ENCODE data around the gene DIS3L2.
"Not testable (repeated sequence)": the region's sequence is repeated elsewhere in the genome, so short reads cannot be mapped to it uniquely, and the experiment has no call there.

DIS3L2 gene

DNA sequence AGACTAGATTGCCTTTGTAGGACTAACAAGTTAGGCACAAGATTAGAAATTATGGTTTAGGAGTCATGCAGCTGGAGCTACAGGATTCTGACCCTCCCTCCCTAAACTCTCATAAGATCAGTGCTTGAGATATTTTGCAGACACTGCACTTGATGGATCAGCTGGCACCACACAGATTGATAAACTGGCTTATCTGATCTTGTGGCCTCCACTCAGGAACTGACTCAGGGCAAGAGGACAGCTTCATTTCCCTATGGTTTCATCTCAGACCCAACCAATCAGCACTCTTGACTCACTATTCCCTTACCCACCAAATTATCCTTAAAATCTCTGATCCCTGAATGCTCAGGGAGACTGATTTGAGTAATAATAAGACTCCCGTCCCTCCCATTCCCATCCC is 152.3 kb downstream of the DIS3L2 start:
- DNase-seq = no peak

DNA sequence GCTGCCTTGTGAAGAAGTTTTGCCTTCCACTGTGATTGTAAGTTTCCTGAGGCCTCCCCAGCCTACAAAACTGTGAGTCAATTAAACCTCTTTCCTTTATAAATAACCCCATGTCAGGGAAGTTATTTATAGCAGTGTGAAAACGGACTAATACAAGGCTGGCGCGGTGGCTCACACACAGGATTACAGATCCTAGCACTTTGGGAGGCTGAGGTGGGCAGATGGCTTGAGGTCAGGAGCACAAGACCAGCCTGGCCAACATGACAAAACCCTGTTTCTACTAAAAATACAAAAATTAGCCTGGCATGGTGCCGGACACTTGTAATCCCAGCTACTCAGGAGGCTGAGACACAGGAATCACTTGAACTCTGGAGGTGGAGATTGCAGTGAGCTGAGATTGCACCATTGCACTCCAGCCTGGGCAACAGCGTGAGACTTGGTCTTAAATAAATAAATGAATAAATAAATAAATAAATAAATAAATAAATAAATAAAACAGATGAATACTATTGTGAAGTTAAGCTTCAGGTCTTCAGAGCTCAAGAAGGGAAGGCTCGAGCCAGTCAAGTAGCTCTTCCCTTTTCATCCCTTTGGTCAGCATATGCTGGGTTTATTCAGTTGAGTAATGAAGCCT is 154.3 kb downstream of the DIS3L2 start:
- not testable (repeated sequence) for DNase-seq

DNA sequence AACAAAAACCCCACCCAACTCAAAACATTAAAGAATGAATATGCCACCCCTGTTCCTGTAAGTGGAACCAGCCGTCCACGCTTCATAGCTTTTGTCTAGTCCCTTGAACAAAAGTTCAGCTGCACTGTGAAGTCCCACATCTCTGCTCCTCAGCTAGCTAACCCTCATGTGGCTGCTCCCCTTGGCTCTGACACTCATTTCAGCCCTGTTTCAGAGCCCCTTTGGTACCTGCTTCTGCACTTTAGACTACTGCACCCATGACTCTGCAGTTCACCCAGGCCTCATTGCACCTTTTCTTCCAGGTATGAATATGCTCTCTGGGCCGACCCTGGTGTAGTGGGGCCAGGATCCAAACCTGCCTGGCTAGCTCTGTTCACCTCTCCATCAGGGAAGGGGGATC is 155.3 kb downstream of the DIS3L2 start:
- no peak for DNase-seq

DNA sequence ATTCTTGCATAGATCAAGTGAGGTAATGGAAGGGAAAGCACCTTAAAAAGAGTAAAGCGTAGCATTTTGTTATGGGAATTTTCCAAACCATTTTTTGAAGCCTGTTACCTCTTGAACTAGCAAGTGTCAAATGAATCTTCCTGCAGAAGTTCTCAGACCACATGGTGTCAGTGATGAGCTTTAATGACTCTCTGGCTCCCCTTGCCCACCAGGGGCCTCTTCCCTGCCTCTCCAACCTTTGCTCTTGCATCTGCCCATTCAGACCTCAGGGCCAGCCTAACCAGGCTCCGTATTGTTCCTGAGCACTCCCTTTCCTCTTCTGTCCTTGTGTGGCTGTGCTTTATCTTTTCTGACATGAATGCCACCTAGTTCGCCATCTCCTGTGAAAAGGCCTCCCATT is 155.9 kb downstream of the DIS3L2 start:
- DNase-seq = no peak

DNA sequence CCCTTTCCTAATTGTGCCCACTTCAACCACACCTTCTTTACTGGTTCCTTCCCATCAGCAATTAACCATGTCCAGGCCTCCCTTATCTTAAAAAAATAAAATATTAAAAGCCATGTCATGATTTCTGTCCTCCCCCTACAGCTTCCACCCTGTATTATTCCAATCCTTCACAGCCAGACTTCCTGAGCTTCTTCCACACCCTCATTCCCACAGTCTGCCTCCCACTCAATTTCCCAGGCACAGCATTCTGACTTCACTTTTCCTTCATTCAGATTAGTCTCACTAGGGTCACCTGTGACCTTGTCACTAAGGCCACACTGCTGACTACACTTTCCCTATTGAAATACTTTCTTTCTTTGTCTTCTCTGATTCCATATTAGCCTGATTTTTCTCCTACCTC is 159.4 kb downstream of the DIS3L2 start:
- DNase-seq = no peak

DNA sequence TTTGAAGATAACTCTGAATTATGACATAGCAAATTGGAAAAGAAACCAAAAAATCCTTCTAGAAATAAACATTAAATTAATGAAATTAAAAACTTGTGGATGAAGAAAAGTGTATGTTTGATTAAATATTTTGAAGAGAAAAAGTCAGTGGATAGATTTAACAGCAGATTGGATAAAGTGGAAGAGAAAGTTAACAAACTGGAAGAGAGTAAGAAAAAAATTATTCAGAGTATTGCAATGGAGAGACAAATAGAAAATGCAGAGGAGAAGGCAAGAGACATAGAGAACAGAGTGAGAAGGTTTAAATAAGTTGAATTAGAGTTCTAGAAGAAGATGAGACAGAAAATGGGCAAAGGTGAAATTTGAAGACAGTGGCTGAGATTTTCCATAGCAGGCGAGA is 162.8 kb downstream of the DIS3L2 start:
- DNase-seq = no peak

DNA sequence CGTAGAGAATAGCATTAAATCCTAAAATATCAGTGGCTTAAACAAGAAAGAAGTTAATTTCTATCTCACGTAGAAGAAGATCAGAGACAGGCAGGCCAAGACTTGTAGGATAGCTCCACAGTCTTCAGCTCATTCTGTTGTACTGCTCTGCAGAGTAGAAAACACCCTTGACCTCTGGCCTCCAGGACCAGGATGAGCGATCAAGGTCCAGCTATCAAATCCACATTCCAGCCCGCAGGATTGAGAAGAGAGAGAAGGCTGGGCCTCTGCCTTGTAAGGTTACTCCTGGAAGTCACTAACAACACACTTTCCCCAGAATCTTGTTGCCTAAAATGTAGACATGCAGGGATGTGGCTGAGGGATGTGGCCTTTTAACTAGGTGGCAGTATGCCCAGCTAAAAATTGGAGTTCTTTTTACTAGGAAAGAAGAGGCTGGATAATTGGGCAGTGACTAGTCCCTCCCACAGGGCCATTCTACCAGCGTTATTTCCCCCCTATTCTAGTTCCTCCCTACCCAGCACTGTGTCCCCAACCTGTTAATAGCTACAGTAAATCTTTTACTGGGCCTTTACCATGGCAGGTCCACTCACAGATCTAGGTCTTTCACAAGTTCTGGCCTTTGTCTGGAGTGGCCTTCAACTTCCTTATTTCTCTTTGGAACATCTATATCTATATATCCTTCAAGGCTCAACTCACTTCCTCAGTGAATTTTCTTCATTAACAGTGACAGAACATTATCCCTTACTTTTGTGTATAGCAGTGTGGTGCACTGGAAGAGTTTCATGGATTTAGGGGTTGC is 165.0 kb downstream of the DIS3L2 start:
- DNase-seq = no peak

DNA sequence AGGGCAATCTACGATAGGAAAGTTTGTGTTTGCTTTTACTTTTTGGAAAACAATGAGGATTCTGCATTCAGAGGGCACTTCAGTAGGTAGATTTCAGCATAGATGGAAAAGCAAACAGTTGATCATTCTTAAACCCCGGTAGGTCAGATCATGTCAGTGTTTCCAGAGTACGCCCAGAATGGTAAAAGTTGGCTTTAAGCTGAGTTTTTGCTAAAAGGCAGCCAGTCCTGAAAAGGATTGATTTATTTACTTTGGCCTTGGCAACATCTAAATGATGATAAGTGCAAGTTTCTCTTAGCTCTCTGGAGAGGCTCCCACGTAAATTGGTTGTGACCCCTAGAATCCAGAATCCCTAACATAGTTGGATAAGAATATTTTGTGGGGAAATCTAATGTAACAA is 168.0 kb downstream of the DIS3L2 start:
- DNase-seq = no peak

DNA sequence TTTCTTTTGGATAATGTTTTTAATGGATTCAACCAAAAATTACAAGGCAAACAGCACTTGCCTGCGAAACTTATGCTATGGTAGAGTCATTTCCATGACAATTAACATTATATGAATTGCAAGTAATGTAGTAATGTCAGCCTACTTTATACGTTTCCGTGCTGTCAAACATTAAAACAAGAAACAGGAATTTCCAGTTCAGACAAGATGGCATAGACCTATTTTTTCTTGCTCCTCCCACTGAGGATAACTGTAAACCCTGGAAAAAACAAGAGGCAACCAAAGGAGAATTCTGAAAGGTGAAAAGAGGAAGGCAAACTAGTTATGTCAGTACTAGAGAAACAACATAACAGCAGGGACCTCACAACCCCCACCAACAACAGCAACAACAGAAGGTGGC is 170.7 kb downstream of the DIS3L2 start:
- no peak for DNase-seq

DNA sequence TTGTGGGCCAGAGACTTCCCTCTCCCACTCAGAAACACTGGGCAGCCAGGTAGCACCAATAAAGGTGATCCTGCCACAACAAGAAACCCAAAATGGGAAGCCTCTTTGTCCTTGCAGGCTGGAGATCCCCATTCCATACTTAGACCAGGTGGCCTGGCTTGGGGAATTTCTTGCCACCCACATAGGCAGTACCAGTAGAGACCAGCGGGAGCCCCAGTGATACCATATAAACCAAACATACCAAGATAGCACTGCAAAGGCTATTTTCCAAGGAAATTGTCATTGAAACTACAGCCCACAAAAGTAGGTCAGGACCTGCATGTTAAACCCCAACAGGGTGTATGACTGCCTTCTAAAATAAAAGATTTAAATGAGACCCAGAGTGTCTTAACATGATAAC is 171.6 kb downstream of the DIS3L2 start:
- DNase-seq = no peak

DNA sequence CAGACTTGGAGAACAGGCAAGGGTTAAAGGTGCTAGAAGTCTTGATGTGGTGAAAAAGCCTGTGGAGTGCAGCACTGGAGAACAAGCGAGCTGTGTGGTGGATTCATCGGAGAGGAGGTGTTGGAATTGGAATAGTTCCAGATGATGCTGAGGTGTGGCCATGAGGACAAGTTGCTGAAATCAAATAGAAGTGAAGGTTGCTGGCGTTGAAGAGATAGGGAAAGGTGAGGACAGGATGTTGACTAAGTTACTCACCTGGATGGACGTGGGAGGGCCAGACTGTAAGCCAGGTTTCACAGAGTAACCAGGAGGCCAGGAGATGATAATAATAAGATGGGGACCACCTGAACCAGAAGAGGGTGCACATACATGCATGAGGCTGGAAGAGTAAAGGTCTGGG is 173.4 kb downstream of the DIS3L2 start:
- DNase-seq = no peak

DNA sequence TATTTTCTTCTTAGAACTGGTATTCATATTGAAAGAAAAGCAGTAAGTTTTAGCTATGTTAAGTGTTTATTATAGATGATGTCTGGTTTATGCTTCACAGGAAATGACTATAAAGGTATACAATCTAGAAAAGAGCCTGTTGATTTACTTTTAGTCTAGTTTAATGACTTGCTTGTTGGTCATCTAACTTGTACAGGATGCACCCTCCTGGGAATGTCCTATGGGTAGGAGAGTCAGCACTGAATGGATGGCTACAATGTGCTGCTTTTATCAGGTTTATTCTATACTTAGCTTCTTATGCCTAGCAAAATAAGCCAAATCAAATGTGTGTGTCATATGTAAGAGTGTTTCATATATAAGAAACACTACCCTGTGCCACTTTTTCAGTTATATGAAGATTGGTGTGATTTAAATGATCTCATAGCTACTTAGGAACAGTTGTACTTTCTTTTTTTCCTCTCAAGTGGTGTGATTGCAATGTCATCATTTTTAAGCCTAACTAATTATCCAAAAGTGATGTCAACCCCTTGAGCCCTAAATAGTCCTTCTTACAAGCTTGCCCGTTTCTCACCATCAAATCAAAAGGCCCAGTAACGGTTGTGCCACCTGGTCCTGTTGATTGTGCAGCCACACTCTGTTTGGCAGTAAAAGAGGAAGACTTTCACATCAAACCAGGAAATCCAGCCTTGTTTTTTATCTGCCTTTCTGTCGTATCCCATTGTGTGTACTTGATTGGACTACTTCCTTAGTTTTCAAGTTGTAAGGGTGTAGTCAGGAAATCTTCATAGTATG is 176.0 kb downstream of the DIS3L2 start:
- DNase-seq = no peak

DNA sequence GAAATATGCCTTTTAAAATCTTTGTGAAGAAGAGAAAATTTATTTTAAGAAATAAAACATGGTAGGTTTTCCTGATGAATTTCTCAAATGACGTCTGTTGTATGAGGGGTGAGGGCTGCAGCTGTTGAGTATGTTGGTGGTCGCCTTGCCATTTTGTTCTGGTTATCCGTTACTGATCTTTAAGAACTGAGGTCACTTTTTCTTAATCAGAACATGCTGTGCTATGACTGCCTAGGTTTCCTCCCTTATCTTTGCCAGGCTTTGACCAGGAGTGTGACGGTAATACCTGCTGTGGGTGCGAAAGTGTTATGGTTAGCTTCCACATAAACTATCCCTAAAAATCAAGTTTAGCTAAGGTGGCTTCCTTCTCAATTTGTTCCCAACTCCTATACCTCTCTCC is 176.9 kb downstream of the DIS3L2 start:
- no peak for DNase-seq

DNA sequence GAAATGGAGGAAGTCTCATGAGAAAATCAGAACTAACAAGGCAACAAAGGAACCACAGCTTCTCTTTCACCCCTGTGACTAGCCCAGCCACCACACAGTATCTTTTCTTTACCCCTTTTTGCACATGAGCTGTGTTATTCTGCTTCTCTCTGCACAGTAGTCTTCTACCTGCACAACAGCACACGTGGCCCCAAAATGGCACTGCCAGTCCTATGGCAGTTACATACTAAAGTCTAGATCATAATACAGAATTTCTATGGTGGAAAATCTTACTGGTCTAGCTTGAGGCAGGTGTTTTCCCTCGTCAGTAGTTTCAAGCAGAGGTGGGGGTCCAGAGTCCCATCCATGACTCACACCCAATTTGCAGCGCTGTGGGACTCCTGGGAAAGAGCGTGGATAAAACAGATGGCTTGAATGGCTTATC is 177.7 kb downstream of the DIS3L2 start:
- DNase-seq = no peak

DNA sequence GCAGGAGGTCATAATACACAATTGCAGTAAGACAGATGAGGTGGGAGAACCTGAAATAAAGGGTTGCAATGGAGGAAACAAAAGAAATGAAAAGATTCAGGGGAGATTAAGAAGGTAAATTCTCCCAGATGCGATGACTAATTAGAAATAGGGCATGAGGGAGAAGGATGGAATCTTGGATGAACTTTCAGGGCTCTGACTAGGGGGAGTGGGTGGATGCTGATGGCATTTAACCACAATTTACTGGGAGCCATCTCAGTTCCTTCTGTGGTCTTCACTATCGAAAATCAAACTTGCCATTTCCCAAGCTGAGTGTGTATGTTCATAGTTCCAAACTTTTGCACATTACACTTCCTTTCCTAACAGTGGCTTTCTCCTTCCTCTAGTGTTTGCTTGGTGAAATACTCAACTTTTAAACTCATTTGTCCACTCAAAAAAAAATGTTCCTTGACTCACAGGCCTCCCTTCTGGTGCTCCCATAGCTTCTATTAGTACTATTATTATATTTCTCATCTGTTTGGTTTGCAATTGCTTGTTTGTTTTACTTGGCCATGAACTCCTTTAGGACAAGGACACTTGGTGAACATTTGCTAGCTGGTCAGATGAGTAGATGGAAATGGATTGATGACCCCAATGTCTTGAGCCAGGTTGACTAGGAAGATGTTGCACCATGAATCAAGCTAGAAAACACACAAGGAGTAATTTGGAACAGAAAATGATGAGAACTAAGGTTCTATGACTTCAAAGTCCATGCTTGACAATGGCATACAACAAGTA is 178.5 kb downstream of the DIS3L2 start:
- no peak for DNase-seq

DNA sequence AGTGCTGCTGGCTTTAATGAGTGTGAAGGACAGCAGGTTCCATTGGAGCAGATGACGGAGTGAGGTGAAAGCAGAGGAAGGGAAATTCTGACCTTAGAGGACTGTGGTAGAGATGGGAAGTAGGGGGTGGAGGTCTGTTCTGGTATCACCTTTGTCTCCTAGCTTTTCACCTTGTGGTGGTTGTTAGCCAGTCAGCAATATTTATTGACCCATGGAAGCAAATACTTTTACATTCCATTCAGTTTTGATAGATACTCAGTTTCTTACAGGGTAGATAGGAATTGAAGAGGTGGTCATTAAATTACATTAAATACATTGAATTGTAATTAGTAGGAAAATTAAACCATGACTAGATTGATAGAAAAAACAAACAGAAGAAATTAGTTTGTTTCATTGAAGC is 180.1 kb downstream of the DIS3L2 start:
- DNase-seq = no peak

DNA sequence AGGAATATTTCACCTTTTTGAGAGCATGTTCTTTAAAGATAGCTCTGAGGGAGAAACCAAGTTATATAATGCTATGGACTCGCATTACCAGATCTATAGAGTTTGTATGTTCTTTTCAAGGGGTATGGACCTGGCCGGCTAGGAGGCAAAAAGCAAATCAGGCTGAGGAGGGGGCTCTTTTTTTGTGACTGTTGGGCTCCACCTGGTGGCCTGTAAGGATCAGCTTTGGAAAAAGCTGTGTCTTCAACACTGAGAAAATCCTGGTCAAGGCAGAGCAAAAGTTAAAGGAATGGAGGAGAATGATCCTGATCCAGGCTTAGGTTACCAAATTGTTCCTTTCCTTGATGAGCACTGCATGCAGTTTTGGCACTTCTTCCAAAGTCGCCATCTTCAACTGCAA is 180.5 kb downstream of the DIS3L2 start:
- peak in 22 of 51 donors; percentile 3 to 64 (median 24) for DNase-seq

DNA sequence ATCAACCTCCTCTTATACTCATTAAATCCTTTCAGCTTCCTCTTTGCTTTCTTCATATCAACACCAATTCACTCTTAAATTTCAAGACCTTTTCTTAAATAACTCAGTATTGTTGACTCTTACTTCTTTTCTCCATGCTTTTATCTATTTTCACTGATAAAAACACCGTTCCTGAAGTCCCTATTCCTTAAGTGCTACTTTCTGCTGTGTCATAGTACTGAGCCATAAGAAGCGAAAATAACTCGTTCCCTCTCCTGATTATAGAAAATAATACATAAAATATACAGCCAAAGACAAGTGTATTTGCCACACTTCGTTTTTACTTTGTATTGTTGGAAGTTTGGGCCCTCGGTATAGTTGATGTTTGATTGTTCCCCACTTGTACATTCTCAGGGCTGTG is 181.0 kb downstream of the DIS3L2 start:
- DNase-seq = no peak

DNA sequence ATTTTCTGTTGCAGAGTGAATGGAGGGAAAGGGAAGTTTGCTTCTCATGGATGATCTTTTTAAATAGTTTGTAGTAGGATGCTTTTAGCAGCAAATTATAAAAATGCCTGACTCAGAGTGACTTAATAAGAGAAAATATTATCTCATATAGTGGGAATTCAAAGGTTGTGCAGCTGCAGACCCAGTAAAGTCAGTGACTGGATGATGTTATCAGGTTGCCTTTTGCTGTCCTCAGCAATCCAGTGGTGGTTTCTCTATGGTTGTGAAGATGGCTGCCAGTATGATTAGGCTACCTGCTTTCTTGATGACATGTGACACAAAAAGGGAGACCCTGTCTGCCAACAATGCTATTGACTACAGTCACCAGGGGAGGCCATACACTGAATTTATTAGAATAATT is 184.8 kb downstream of the DIS3L2 start:
- no peak for DNase-seq

DNA sequence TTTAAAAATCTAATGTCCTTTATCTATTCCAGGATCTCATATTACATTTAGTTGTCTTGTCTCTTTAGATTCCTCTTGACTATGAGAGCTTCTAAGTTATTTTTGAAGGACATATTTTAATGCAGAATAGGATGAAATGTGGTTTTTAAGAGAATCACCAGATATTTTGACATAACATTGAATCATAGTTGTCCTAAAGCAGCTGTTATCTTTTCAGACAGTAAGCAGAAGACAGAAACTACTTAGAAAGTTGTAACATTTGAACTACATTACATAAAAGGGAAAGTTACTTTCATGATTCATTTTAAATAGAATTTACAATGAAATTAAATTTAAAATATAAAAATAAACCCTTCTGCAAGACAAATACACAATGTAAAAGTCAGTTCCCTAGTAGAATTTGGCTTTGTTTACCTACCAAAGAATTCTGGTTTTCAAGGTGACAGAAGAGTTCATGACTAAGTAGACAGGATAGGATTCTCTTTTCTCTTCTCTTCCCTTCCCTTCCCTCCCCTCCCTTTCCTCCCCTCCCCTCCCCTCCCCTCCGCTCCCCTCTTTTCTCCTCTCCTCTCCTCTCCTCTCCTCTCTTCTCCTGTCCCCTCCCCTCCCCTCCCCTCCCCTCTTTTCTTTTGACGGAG is 186.0 kb downstream of the DIS3L2 start:
- no peak for DNase-seq

DNA sequence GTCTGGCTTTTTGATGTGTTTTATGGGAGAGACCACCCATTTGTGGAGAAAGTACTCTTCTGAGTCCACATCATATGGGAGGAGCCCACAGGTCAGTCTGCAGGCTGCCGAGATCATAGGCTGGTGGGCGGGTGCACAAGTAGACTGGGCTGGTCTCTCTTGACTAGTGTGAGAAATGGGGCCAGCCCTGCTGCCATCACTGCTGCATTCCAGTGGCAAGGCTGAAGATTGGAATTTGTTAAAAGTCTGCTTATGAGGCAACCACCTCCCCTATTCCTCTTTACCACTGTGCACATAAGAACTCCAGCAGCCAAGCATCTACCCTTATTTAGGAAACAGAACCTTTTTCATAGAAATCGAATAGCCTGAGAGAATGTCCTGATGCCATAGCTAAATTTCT is 200.7 kb downstream of the DIS3L2 start:
- DNase-seq = no peak

All from hypothalamus (tissue), 51 donors.